GM12874 (cell line): Measurements from ENCODE around the gene MX1.

Experiments used
- TF ChIP-seq, protein P1 (sequence below): IDR thresholded peaks from 2 replicates; pipeline ENCODE4 v1.5.1; 2011; ENCODE audit warnings: low read depth, mild to moderate bottlenecking, control low read depth, low read length, moderate library complexity; ENCODE audit not compliant: insufficient read depth

The MX1 gene

DNA sequence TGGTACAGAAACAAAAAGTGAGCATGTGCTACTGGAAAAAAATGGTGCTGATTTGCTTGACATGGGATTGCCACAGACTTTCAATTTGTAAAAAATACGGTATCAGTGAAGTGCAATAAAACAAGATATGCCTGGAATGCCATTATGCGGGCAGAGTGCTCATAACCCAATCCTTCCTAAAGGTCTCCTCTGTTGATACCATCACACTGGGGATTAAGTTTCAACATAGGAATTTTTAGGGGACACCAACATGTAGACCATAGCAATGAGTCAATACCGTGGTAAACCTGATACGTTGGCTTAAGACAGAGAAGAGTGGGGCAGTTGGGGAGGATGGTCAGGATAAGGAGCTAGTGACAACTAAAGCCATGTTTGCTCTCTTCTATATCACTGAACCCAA is 20.5 kb downstream of the MX1 start:
- TF ChIP-seq, protein P1, sequence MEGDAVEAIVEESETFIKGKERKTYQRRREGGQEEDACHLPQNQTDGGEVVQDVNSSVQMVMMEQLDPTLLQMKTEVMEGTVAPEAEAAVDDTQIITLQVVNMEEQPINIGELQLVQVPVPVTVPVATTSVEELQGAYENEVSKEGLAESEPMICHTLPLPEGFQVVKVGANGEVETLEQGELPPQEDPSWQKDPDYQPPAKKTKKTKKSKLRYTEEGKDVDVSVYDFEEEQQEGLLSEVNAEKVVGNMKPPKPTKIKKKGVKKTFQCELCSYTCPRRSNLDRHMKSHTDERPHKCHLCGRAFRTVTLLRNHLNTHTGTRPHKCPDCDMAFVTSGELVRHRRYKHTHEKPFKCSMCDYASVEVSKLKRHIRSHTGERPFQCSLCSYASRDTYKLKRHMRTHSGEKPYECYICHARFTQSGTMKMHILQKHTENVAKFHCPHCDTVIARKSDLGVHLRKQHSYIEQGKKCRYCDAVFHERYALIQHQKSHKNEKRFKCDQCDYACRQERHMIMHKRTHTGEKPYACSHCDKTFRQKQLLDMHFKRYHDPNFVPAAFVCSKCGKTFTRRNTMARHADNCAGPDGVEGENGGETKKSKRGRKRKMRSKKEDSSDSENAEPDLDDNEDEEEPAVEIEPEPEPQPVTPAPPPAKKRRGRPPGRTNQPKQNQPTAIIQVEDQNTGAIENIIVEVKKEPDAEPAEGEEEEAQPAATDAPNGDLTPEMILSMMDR: no peak

GRCh38 chr21:41447356-41447755 is 21.3 kb downstream of the MX1 start:
- TF ChIP-seq, protein P1: no peak

- TF ChIP-seq, protein P1: no peak
These were observed 23.6 kb downstream of the MX1 start for GRCh38 chr21:41449613-41450012.

GRCh38 chr21:41451753-41452676 is 26.0 kb downstream of the MX1 start:
- TF ChIP-seq, protein P1: no peak

GRCh38 chr21:41453198-41453597 is 27.2 kb downstream of the MX1 start:
- TF ChIP-seq, protein P1: no peak

DNA sequence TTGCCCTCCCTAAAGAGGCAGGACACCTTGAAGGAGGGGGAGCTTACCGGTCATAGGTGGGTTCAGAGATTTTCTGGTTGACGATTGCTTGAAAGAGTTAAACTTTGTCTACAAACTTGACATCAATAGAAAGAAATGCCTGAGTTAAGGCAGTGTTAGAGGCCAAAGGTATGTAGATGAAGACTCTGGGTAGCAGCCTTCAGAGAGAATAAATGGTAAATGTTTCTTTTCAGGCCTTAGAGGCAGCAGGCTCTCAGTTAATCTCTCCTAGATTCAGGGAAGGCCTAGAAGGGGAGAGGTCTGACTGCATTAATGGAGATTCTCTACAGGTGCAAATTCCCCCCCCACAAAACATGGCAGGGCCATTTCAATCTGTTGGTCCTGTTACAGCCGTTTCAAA is 27.7 kb downstream of the MX1 start:
- TF ChIP-seq, protein P1: no peak

DNA sequence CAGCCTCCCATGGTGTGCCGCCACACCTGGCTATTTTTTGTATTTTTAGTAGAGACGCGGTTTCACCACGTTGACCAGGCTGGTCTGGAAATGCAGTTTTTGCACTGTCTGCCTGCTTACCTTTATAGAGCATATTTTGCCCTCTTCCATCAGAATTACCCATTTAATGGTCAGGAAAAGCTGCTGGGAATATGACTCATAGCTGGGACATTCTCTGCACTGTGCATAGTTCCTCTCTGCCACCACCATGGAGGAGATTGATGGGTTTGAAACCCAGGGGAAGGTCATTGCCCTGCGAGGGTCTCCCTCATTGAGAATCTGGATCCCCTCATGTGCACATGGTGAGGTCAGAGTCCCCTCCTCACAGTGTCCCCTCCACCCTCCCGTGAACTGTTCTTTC is 32.1 kb downstream of the MX1 start:
- TF ChIP-seq, protein P1: no peak
